Nephron (organoid): Measurements from ENCODE around the gene MLLT6.
A peak's percentile ranks its signal among the peaks of the same experiment; 100 is the strongest.

Source experiments
- H3K27ac Mint-ChIP-seq, 3 experiments: 2 replicates each; pipeline ENCODE4 v1.8.0; 2020; ENCODE audit warnings: mixed read lengths in 3 of 3, mild to moderate bottlenecking in 2 of 3, moderate library complexity in 1 of 3
- H3K27me3 Mint-ChIP-seq: 2 replicates; pipeline ENCODE4 v1.8.0; 2021; ENCODE audit warnings: low read depth, mild to moderate bottlenecking, moderate library complexity, mixed read lengths
- H3K36me3 Mint-ChIP-seq: 2 replicates; pipeline ENCODE4 v1.8.0; 2020; ENCODE audit warnings: low read depth, mixed read lengths
- H3K4me1 Mint-ChIP-seq: 2 replicates; pipeline ENCODE4 v1.8.0; 2020; ENCODE audit warnings: mixed read lengths
- H3K4me3 Mint-ChIP-seq, 3 experiments: 2 replicates each; pipeline ENCODE4 v1.8.0; 2020; ENCODE audit warnings: mild to moderate bottlenecking in 3 of 3, mixed read lengths in 3 of 3, moderate library complexity in 2 of 3
- H3K9me3 Mint-ChIP-seq: 2 replicates; pipeline ENCODE4 v1.8.0; 2020; ENCODE audit warnings: mixed read lengths
- CTCF ChIP-seq, 3 experiments: fragments of 200-600 bp; sonication (generic); IDR thresholded peaks; one replicate each; pipeline ENCODE4 v1.5.0; 2021; ENCODE audit warnings: antibody characterized with exemption in 3 of 3; ENCODE audit not compliant: unreplicated experiment in 3 of 3

MLLT6 gene

GRCh38 chr17:38745545-38745944 lies 40.5 kb downstream of the MLLT6 start:
- Mint-ChIP-seq H3K4me1 (peaks cover 56% of the 10 kb centered on the region), H3K27ac (peak overlapping the region; percentile 81 to 93 (median 87)), H3K36me3 (peaks cover 13% of the 10 kb centered on the region), H3K4me3 (peak overlapping the region; percentile 85 to 93 (median 93)), H3K9me3 (no peaks in the 10 kb centered on the region), H3K27me3 (no peaks in the 10 kb centered on the region)
- TF ChIP-seq CTCF (IDR thresholded peaks at IDR 0.05; ENCODE audit: unreplicated experiment in 3 of 3): no peak

GRCh38 chr17:38746004-38746848 lies 41.2 kb downstream of the MLLT6 start:
- Mint-ChIP-seq H3K9me3 (no peaks in the 10 kb centered on the region), H3K4me3 (peak overlapping the region; percentile 85 to 93 (median 93)), H3K27me3 (no peaks in the 10 kb centered on the region), H3K4me1 (peaks cover 57% of the 10 kb centered on the region), H3K27ac (peak overlapping the region; percentile 81 to 93 (median 87)), H3K36me3 (peaks cover 7% of the 10 kb centered on the region)
- TF ChIP-seq CTCF (IDR thresholded peaks at IDR 0.05; ENCODE audit: unreplicated experiment in 3 of 3): no peak

- no peaks in the 10 kb centered on the region for H3K27me3 Mint-ChIP-seq
- peaks cover 4% of the 10 kb centered on the region for H3K36me3 Mint-ChIP-seq
- no peaks in the 10 kb centered on the region for H3K9me3 Mint-ChIP-seq
- peaks cover 52% of the 10 kb centered on the region for H3K4me1 Mint-ChIP-seq
- TF ChIP-seq CTCF (IDR thresholded peaks at IDR 0.05; ENCODE audit: unreplicated experiment in 3 of 3): no peak
- H3K27ac Mint-ChIP-seq: peak overlapping the region; percentile 81 to 93 (median 87)
- H3K4me3 Mint-ChIP-seq: peak overlapping the region; percentile 85 to 93 (median 93)
Measured at GRCh38 chr17:38746849-38747462, 41.9 kb downstream of the MLLT6 start.

- Mint-ChIP-seq H3K4me3 (peak overlapping the region; percentile 92 to 93 (median 93)), H3K9me3 (no peaks in the 10 kb centered on the region), H3K27ac (peak overlapping the region; percentile 26 to 94 (median 80)), H3K36me3 (peaks cover 5% of the 10 kb centered on the region), H3K4me1 (peaks cover 49% of the 10 kb centered on the region), H3K27me3 (no peaks in the 10 kb centered on the region)
- peak in 1 of 3 experiments; percentile 13 for TF ChIP-seq CTCF (IDR thresholded peaks at IDR 0.05; ENCODE audit: unreplicated experiment in 3 of 3)
Measured at GRCh38 chr17:38747463-38748148, 42.5 kb downstream of the MLLT6 start.

GRCh38 chr17:38748149-38748891 lies 43.2 kb downstream of the MLLT6 start, which contains the start of gene PCGF2:
Gene PCGF2, minus strand, starts transcription at chr17:38748336. Its CDS starts 7,934 bp downstream, at chr17:38740402.
- peak within 1 kb of the TSS; percentile 26 to 94 (median 80) for H3K27ac Mint-ChIP-seq
- TF ChIP-seq CTCF (IDR thresholded peaks at IDR 0.05; ENCODE audit: unreplicated experiment in 3 of 3): no peak
- H3K36me3 Mint-ChIP-seq: peaks cover 7% of the 10 kb centered on the region
- H3K4me1 Mint-ChIP-seq: peaks cover 44% of the 10 kb centered on the region
- peak within 1 kb of the TSS; percentile 93 to 95 (median 93) for H3K4me3 Mint-ChIP-seq
- no peaks in the 10 kb centered on the region for H3K27me3 Mint-ChIP-seq
- H3K9me3 Mint-ChIP-seq: no peaks in the 10 kb centered on the region
